ENCODE measurements around the gene VWA7. TPM values are rescaled to one million over a fixed set of nuclear protein-coding genes. Genes with fewer than 3 reads are reported as not detected.

The VWA7 gene
- total RNA-seq, 4 donors from 2014 or later = 0.36 to 1.6 (median 0.56) TPM; not detected in 1

- DNase-seq (ENCODE audit: low spot score) (no peak), ATAC-seq (ENCODE audit: low FRiP score) (no peak)
- TF ChIP-seq CTCF (IDR thresholded peaks at IDR 0.05) = no peak
Measured at GRCh38 chr6:31784098-31784925, 7.2 kb upstream of the VWA7 start.

GRCh38 chr6:31782126-31782855, 5.2 kb upstream of the VWA7 start:
- ATAC-seq (ENCODE audit: low FRiP score) = no peak
- TF ChIP-seq CTCF (IDR thresholded peaks at IDR 0.05) = no peak
- DNase-seq (ENCODE audit: low spot score) = no peak

GRCh38 chr6:31781244-31782125, 4.4 kb upstream of the VWA7 start:
- DNase-seq (ENCODE audit: low spot score) = no peak
- no peak for TF ChIP-seq CTCF (IDR thresholded peaks at IDR 0.05)
- ATAC-seq (ENCODE audit: low FRiP score) = no peak

- no peak for DNase-seq (ENCODE audit: low spot score)
- no peak for ATAC-seq (ENCODE audit: low FRiP score)
- TF ChIP-seq CTCF (IDR thresholded peaks at IDR 0.05) = no peak
Measured at GRCh38 chr6:31780507-31781243, 3.5 kb upstream of the VWA7 start.

- no peak for ATAC-seq (ENCODE audit: low FRiP score)
- DNase-seq (ENCODE audit: low spot score) = no peak
- no peak for TF ChIP-seq CTCF (IDR thresholded peaks at IDR 0.05)
Measured at GRCh38 chr6:31779908-31780307, 2.8 kb upstream of the VWA7 start.

Data from omental fat pad (tissue), 4 donors.